Measurements from ENCODE around the gene MAP3K5. TPM values are rescaled to one million over a fixed set of nuclear protein-coding genes. Genes with fewer than 3 reads are reported as not detected.

Gene MAP3K5
- polyA plus RNA-seq, 3 donors: 9.6 to 12.0 (median 11.1) TPM

GRCh38 chr6:136728976-136729515 lies 63.2 kb downstream of the MAP3K5 start:
- H3K79me2 ChIP-seq (ENCODE audit: insufficient read depth, low read length): peaks cover 99% of the 10 kb centered on the region
- no peak overlapping the region for H3K4me3 Mint-ChIP-seq
- 93% methylated on average over 3 of the region's 4 CpGs for WGBS (ENCODE audit: insufficient coverage)

More at GRCh38 chr6:136728976-136729515, 63.2 kb downstream of the MAP3K5 start:
- Histone ChIP-seq H3K4me2 (replicated peaks; ENCODE audit: extremely low read depth, low read length, poor library complexity, severe bottlenecking) (no peak overlapping the region), H3K9ac (ENCODE audit: insufficient read depth, low read length, poor library complexity, severe bottlenecking) (no peak overlapping the region), H2AFZ (ENCODE audit: insufficient read depth, low read depth, low read length, poor library complexity, severe bottlenecking) (no peak overlapping the region), H3K27me3 (ENCODE audit: control insufficient read depth in 2 of 2, insufficient read depth in 2 of 2, low read length in 2 of 2) (no peaks in the 10 kb centered on the region), H3K4me3 (replicated peaks in 1 of 3; ENCODE audit: low read depth in 2 of 3, low read length in 3 of 3) (no peak overlapping the region), H3K9me3 (replicated peaks in 1 of 2; ENCODE audit: control insufficient read depth in 1 of 2, insufficient read depth in 1 of 2, low read length in 2 of 2) (no peaks in the 10 kb centered on the region), H3K27ac (ENCODE audit: low read depth in 1 of 2, low read length in 2 of 2) (no peak overlapping the region), H3K36me3 (replicated peaks in 1 of 2; ENCODE audit: control insufficient read depth in 1 of 2, insufficient read depth in 2 of 2, low read length in 2 of 2) (no peaks in the 10 kb centered on the region), H3K4me1 (ENCODE audit: control insufficient read depth in 1 of 2, insufficient read depth in 2 of 2, low read length in 2 of 2) (peaks cover 0 to 3% of the 10 kb centered on the region in 2 donors), H4K20me1 (ENCODE audit: insufficient read depth, low read length) (peaks cover 100% of the 10 kb centered on the region)
- no peak for TF ChIP-seq CTCF (IDR thresholded peaks at IDR 0.05)
- Mint-ChIP-seq H3K4me1 (peaks cover 20% of the 10 kb centered on the region), H3K36me3 (peaks cover 0 to 12% of the 10 kb centered on the region in 2 donors), H3K27ac (peak overlapping the region in 3 of 7 donors; percentile 24 to 76 (median 67)), H3K27me3 (ENCODE audit: low read depth in 3 of 3) (peaks cover 0 to 3% (median 0%) of the 10 kb centered on the region in 3 donors), H3K9me3 (peaks cover 0 to 2% (median 0%) of the 10 kb centered on the region in 7 donors)
- DNase-seq: no peak
- intact Hi-C loops (cut with micrococcal nuclease): no loop called here

Data from CD14-positive monocyte (primary cell).